HEK293T (cell line): ENCODE data around the gene TCFL5.

Experiments
- ARNT ChIP-seq: fragments of 450-650 bp; IDR thresholded peaks from 2 replicates; pipeline ENCODE4 v1.6.1; 2017; ENCODE audit warnings: mild to moderate bottlenecking
- FOXM1 ChIP-seq: fragments of 450-650 bp; IDR thresholded peaks from 2 replicates; pipeline ENCODE4 v1.6.1; 2017; ENCODE audit warnings: mild to moderate bottlenecking, borderline replicate concordance

DNA sequence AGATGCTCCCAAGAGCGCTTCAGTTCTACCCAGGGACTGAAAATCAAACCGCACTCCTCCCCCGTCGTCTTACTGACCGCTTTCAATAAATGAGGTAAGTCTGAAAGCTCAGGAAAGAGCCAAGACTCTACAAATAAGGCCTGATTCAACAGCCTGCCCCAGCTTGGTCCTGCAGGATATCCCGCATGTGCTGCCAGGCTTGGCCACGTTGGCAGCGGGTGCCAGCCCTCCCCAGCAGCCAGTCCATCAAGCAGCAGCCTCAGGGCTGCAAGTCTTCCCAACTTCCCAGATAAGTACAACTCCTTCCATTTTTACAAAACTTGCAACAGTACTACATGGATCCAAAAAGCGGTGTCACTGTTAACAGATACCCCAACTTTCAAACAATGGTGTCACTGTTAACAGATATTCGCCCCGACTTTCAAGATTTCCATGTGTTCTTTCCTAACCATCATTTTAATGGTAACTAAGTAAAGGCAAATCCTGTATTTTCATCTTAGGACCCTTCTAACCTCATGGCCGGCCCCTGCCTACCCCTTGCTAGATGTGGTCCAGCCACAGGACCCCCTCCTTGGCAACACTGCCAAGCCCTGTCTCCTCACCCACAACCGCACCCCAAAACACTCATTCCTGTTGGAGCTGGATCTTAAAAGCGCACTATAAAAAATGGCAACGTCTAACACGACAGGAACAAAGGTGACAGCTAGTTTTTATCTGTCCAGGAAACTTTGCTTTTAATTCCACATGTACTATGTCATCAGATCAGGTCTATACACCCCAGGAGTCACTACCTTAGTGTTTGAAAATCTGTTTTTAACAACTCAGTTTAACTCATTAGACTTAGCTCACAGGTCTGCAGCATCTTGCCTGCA lies 36.7 kb upstream of the TCFL5 start:
- TF ChIP-seq ARNT (no peak), FOXM1 (no peak)
